GM23338 (cell line): ENCODE results near the gene RAP1GDS1. TPM values are rescaled to one million over a fixed set of nuclear protein-coding genes. Genes with fewer than 3 reads are reported as not detected.

ENCODE experiments used
- ATAC-seq: fragments of 200-7000 bp; cut with Tn5 transposase; 3 replicates; pipeline ENCODE4 v1.9.1; 2020
- DNase-seq: peaks from one replicate; pipeline ENCODE4 v3.0.0-alpha.2; 2015; ENCODE audit warnings: low spot score
- H2AFZ ChIP-seq: fragments of 200-600 bp; sonication (generic); 2 replicates; pipeline ENCODE4 v1.8.0; 2016; ENCODE audit warnings: antibody characterized with exemption, mild to moderate bottlenecking, moderate library complexity
- H3F3A ChIP-seq: fragments of 200-600 bp; sonication (generic); replicated peaks from 2 replicates; pipeline ENCODE4 v1.8.0; 2017; ENCODE audit warnings: antibody characterized with exemption, mixed run types, low read depth
- H3K27ac ChIP-seq: fragments of 200-600 bp; sonication (generic); 2 replicates; pipeline ENCODE4 v1.6.1; 2016; ENCODE audit warnings: low read depth
- H3K27me3 ChIP-seq: fragments of 200-600 bp; sonication (generic); 2 replicates; pipeline ENCODE4 v1.8.0; 2016; ENCODE audit warnings: mild to moderate bottlenecking, mixed run types, moderate library complexity; ENCODE audit not compliant: insufficient read depth
- H3K36me3 ChIP-seq: fragments of 200-600 bp; sonication (generic); 2 replicates; pipeline ENCODE4 v1.8.0; 2016; ENCODE audit warnings: mild to moderate bottlenecking; ENCODE audit not compliant: insufficient read depth
- H3K4me1 ChIP-seq: fragments of 200-600 bp; sonication (generic); 2 replicates; pipeline ENCODE4 v1.8.0; 2016; ENCODE audit warnings: mild to moderate bottlenecking, moderate library complexity; ENCODE audit not compliant: insufficient read depth
- H3K4me2 ChIP-seq: fragments of 200-600 bp; sonication (generic); 2 replicates; pipeline ENCODE4 v1.7.1; 2017; ENCODE audit warnings: mixed run types
- H3K4me3 ChIP-seq: fragments of 200-600 bp; sonication (generic); 2 replicates; pipeline ENCODE4 v1.6.1; 2016; ENCODE audit warnings: mixed run types
- H3K79me2 ChIP-seq: fragments of 200-600 bp; sonication (generic); replicated peaks from 2 replicates; pipeline ENCODE4 v1.8.0; 2017; ENCODE audit warnings: mild to moderate bottlenecking; ENCODE audit not compliant: insufficient read depth
- H3K9me2 ChIP-seq: fragments of 200-600 bp; sonication (generic); 2 replicates; pipeline ENCODE4 v1.8.0; 2017; ENCODE audit not compliant: insufficient read depth
- H4K20me1 ChIP-seq: fragments of 200-600 bp; sonication (generic); replicated peaks from 2 replicates; pipeline ENCODE4 v1.8.0; 2017; ENCODE audit warnings: mild to moderate bottlenecking; ENCODE audit not compliant: insufficient read depth
- H3K27ac Mint-ChIP-seq: 2 replicates; pipeline ENCODE4 v1.8.0; 2020; ENCODE audit warnings: inconsistent platforms, mild to moderate bottlenecking, moderate library complexity, mixed read lengths
- H3K27me3 Mint-ChIP-seq: 3 replicates; pipeline ENCODE4 v1.8.0; 2022; ENCODE audit warnings: low read depth, mild to moderate bottlenecking, moderate library complexity, mixed read lengths, inconsistent platforms; ENCODE audit not compliant: insufficient read depth, poor library complexity
- H3K36me3 Mint-ChIP-seq: 3 replicates; pipeline ENCODE4 v1.8.0; 2021; ENCODE audit warnings: low read depth, mild to moderate bottlenecking, inconsistent platforms, moderate library complexity, mixed read lengths
- H3K4me1 Mint-ChIP-seq: 3 replicates; pipeline ENCODE4 v1.8.0; 2020; ENCODE audit warnings: mild to moderate bottlenecking, inconsistent platforms, mixed read lengths
- H3K4me3 Mint-ChIP-seq: 3 replicates; pipeline ENCODE4 v1.8.0; 2021; ENCODE audit warnings: moderate library complexity, mild to moderate bottlenecking, inconsistent platforms, mixed read lengths
- H3K9me3 Mint-ChIP-seq: 3 replicates; pipeline ENCODE4 v1.8.0; 2020; ENCODE audit warnings: moderate library complexity, mild to moderate bottlenecking, inconsistent platforms, mixed read lengths
- CREB1 ChIP-seq: fragments of 250-450 bp; sonication (Bioruptor Pico); IDR thresholded peaks from 2 replicates; pipeline ENCODE4 v1.5.0; 2020; ENCODE audit warnings: low read depth, mild to moderate bottlenecking, moderate library complexity
- JUNB ChIP-seq: IDR thresholded peaks from one replicate; pipeline ENCODE4 v1.6.1; 2016; ENCODE audit warnings: antibody characterized with exemption; ENCODE audit not compliant: unreplicated experiment
- NANOG ChIP-seq: IDR thresholded peaks from 2 replicates; pipeline ENCODE4 v1.6.1; 2016; ENCODE audit warnings: antibody characterized with exemption, borderline replicate concordance
- STAT1 ChIP-seq: IDR thresholded peaks from one replicate; pipeline ENCODE4 v1.6.1; 2016; ENCODE audit warnings: antibody characterized with exemption; ENCODE audit not compliant: unreplicated experiment
- ZNF114 ChIP-seq: fragments of 250-450 bp; sonication (Bioruptor Pico); IDR thresholded peaks from 2 replicates; pipeline ENCODE4 v1.5.0; 2020; ENCODE audit warnings: mild to moderate bottlenecking, moderate library complexity
- ZNF331 ChIP-seq: fragments of 250-450 bp; sonication (Bioruptor Pico); IDR thresholded peaks from 2 replicates; pipeline ENCODE4 v1.5.0; 2020; ENCODE audit warnings: low read depth, mild to moderate bottlenecking, moderate library complexity
- polyA plus RNA-seq: library from polyadenylated mRNA; unstranded; fragments of >200 nt; fragmentation: Nextera tagmentation; extraction: Ambion mirVana; gene quantifications from 2 replicates; pipeline ENCODE4 v1.2.1, GENCODE V29; 2016
- total RNA-seq: library from RNA; depleted of rRNA; stranded (reverse); fragments of >200 nt; shearing (Covaris generic); gene quantifications from 2 replicates; pipeline ENCODE4 v1.2.3, GENCODE V29; 2014
- TF ChIP-seq, protein P1 (sequence below): IDR thresholded peaks from 2 replicates; pipeline ENCODE4 v1.6.1; 2016; ENCODE audit warnings: antibody characterized with exemption
- TF ChIP-seq, protein P2 (sequence below): fragments of 250-450 bp; sonication (Bioruptor Pico); IDR thresholded peaks from 2 replicates; pipeline ENCODE4 v1.5.0; 2020; ENCODE audit warnings: mild to moderate bottlenecking, moderate library complexity
- TF ChIP-seq, protein P3 (sequence below), 2 experiments: fragments of 200-600 bp in 1 of 2; sonication (generic) in 1 of 2; conservative IDR thresholded peaks; 2 replicates each; pipeline versions ENCODE4 v1.5.1 to v1.6.1; 2016 to 2017; ENCODE audit warnings: antibody characterized with exemption in 2 of 2, low read depth in 2 of 2, mild to moderate bottlenecking in 2 of 2, moderate library complexity in 1 of 2

The RAP1GDS1 gene
- total and polyA plus RNA-seq, 2 experiments from 2014 or later, result 23.7 to 32.4 TPM

DNA sequence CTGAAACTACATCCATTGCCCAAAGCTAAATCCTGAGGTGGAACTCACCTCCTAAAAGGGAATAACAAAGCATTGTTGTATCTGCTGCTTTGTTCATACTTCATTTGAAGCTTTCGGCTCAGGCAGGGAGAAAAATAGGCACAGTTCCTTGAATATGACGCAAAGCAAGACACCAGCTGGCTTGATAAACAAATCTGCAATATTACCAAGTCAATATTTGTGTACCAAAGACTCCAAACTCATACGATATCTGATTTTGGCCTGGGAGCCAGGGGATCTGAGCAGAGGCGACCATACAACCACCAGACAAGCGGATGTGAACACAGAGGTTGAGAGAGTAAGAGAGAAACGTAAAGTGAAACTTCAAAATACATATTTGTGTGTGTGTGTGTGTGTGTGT is 34.8 kb upstream of the RAP1GDS1 start (continued):
- TF ChIP-seq, protein P1, sequence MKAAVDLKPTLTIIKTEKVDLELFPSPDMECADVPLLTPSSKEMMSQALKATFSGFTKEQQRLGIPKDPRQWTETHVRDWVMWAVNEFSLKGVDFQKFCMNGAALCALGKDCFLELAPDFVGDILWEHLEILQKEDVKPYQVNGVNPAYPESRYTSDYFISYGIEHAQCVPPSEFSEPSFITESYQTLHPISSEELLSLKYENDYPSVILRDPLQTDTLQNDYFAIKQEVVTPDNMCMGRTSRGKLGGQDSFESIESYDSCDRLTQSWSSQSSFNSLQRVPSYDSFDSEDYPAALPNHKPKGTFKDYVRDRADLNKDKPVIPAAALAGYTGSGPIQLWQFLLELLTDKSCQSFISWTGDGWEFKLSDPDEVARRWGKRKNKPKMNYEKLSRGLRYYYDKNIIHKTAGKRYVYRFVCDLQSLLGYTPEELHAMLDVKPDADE, result no peak

DNA sequence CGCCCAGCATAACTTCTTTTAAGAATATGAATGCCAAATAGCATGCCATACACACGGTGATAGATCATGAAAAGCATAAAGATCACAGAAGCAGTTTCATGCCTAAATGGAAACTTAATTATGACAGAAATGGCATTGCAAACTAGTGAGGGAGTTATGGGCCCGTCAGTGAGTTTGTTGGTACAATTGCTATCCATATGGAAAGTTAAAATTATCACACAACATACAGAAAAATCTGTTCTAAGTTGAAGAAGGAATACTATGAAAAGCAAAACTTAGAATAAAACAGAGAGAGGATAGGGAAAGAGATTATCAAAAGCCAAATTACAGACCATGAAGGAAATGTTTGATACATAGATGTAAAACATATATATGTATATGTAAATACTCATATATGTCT is 30.2 kb upstream of the RAP1GDS1 start:
- Mint-ChIP-seq H3K4me1 (no peaks in the 10 kb centered on the region), H3K27ac (no peak overlapping the region), H3K36me3 (no peaks in the 10 kb centered on the region), H3K27me3 (no peaks in the 10 kb centered on the region), H3K4me3 (no peak overlapping the region), H3K9me3 (no peaks in the 10 kb centered on the region)
- no peak overlapping the region for H3K4me3 ChIP-seq
- no peak for TF ChIP-seq NANOG
- TF ChIP-seq STAT1, result no peak
- TF ChIP-seq, protein P2, sequence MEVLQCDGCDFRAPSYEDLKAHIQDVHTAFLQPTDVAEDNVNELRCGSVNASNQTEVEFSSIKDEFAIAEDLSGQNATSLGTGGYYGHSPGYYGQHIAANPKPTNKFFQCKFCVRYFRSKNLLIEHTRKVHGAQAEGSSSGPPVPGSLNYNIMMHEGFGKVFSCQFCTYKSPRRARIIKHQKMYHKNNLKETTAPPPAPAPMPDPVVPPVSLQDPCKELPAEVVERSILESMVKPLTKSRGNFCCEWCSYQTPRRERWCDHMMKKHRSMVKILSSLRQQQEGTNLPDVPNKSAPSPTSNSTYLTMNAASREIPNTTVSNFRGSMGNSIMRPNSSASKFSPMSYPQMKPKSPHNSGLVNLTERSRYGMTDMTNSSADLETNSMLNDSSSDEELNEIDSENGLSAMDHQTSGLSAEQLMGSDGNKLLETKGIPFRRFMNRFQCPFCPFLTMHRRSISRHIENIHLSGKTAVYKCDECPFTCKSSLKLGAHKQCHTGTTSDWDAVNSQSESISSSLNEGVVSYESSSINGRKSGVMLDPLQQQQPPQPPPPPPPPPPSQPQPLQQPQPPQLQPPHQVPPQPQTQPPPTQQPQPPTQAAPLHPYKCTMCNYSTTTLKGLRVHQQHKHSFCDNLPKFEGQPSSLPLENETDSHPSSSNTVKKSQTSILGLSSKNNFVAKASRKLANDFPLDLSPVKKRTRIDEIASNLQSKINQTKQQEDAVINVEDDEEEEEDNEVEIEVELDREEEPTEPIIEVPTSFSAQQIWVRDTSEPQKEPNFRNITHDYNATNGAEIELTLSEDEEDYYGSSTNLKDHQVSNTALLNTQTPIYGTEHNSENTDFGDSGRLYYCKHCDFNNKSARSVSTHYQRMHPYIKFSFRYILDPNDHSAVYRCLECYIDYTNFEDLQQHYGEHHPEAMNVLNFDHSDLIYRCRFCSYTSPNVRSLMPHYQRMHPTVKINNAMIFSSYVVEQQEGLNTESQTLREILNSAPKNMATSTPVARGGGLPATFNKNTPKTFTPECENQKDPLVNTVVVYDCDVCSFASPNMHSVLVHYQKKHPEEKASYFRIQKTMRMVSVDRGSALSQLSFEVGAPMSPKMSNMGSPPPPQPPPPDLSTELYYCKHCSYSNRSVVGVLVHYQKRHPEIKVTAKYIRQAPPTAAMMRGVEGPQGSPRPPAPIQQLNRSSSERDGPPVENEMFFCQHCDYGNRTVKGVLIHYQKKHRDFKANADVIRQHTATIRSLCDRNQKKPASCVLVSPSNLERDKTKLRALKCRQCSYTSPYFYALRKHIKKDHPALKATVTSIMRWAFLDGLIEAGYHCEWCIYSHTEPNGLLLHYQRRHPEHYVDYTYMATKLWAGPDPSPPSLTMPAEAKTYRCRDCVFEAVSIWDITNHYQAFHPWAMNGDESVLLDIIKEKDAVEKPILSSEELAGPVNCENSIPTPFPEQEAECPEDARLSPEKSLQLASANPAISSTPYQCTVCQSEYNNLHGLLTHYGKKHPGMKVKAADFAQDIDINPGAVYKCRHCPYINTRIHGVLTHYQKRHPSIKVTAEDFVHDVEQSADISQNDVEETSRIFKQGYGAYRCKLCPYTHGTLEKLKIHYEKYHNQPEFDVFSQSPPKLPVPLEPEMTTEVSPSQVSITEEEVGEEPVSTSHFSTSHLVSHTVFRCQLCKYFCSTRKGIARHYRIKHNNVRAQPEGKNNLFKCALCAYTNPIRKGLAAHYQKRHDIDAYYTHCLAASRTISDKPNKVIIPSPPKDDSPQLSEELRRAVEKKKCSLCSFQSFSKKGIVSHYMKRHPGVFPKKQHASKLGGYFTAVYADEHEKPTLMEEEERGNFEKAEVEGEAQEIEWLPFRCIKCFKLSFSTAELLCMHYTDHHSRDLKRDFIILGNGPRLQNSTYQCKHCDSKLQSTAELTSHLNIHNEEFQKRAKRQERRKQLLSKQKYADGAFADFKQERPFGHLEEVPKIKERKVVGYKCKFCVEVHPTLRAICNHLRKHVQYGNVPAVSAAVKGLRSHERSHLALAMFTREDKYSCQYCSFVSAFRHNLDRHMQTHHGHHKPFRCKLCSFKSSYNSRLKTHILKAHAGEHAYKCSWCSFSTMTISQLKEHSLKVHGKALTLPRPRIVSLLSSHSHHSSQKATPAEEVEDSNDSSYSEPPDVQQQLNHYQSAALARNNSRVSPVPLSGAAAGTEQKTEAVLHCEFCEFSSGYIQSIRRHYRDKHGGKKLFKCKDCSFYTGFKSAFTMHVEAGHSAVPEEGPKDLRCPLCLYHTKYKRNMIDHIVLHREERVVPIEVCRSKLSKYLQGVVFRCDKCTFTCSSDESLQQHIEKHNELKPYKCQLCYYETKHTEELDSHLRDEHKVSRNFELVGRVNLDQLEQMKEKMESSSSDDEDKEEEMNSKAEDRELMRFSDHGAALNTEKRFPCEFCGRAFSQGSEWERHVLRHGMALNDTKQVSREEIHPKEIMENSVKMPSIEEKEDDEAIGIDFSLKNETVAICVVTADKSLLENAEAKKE (CRISPR knock-in tag), result no peak
- no peak for TF ChIP-seq CREB1
- no peak for TF ChIP-seq JUNB
- TF ChIP-seq, protein P3, sequence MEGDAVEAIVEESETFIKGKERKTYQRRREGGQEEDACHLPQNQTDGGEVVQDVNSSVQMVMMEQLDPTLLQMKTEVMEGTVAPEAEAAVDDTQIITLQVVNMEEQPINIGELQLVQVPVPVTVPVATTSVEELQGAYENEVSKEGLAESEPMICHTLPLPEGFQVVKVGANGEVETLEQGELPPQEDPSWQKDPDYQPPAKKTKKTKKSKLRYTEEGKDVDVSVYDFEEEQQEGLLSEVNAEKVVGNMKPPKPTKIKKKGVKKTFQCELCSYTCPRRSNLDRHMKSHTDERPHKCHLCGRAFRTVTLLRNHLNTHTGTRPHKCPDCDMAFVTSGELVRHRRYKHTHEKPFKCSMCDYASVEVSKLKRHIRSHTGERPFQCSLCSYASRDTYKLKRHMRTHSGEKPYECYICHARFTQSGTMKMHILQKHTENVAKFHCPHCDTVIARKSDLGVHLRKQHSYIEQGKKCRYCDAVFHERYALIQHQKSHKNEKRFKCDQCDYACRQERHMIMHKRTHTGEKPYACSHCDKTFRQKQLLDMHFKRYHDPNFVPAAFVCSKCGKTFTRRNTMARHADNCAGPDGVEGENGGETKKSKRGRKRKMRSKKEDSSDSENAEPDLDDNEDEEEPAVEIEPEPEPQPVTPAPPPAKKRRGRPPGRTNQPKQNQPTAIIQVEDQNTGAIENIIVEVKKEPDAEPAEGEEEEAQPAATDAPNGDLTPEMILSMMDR (conservative IDR thresholded peaks at IDR 0.05; ENCODE audit: low read depth in 2 of 2), result no peak
- TF ChIP-seq ZNF114 (CRISPR knock-in tag), result no peak
- TF ChIP-seq ZNF331 (CRISPR knock-in tag), result no peak
- TF ChIP-seq, protein P1, result no peak
- H4K20me1 ChIP-seq, result no peaks in the 10 kb centered on the region
- no peaks in the 10 kb centered on the region for H3K27me3 ChIP-seq
- ATAC-seq (no peak), DNase-seq (no peak)
- H3K9me2 ChIP-seq, result no peaks in the 10 kb centered on the region
- no peak overlapping the region for H2AFZ ChIP-seq
- H3K36me3 ChIP-seq, result no peaks in the 10 kb centered on the region
- H3F3A ChIP-seq, result no peaks in the 10 kb centered on the region
- no peaks in the 10 kb centered on the region for H3K4me1 ChIP-seq
- H3K27ac ChIP-seq, result no peak overlapping the region
- no peaks in the 10 kb centered on the region for H3K79me2 ChIP-seq
- H3K4me2 ChIP-seq, result no peak overlapping the region
